Immature natural killer cell (primary cell): ENCODE measurements around the gene SCAF4. TPM values are rescaled to one million over a fixed set of nuclear protein-coding genes. Genes with fewer than 3 reads are reported as not detected.
"Not testable (repeated sequence)": the region's sequence is repeated elsewhere in the genome, so short reads cannot be mapped to it uniquely, and the experiment has no call there.

ENCODE experiments used
- DNase-seq, 3 donors: peaks; one replicate each; pipeline ENCODE4 v3.0.0; 2022; ENCODE audit warnings: mixed read lengths in 1 of 3
- H3K27ac Mint-ChIP-seq, 6 donors: one replicate each; pipeline ENCODE4 v1.8.0; 2020; ENCODE audit warnings: mixed read lengths in 6 of 6, mild to moderate bottlenecking in 5 of 6, inconsistent platforms in 4 of 6, moderate library complexity in 3 of 6
- H3K27me3 Mint-ChIP-seq, 3 donors: one replicate each; pipeline ENCODE4 v1.8.0; 2020 to 2021; ENCODE audit warnings: low read depth in 3 of 3, mild to moderate bottlenecking in 3 of 3, mixed read lengths in 3 of 3, moderate library complexity in 3 of 3, inconsistent platforms in 1 of 3
- H3K36me3 Mint-ChIP-seq, 3 donors: one replicate each; pipeline ENCODE4 v1.8.0; 2020; ENCODE audit warnings: mixed read lengths in 3 of 3, inconsistent platforms in 2 of 3, mild to moderate bottlenecking in 2 of 3
- H3K4me1 Mint-ChIP-seq, 2 donors: one replicate each; pipeline ENCODE4 v1.8.0; 2020; ENCODE audit warnings: inconsistent platforms in 2 of 2, mild to moderate bottlenecking in 2 of 2, mixed read lengths in 2 of 2, moderate library complexity in 1 of 2
- H3K4me3 Mint-ChIP-seq, 5 donors: one replicate each; pipeline ENCODE4 v1.8.0; 2020; ENCODE audit warnings: mild to moderate bottlenecking in 5 of 5, mixed read lengths in 5 of 5, inconsistent platforms in 3 of 5, moderate library complexity in 3 of 5
- H3K9me3 Mint-ChIP-seq, 6 donors: one replicate each; pipeline ENCODE4 v1.8.0; 2020; ENCODE audit warnings: mild to moderate bottlenecking in 6 of 6, mixed read lengths in 6 of 6, inconsistent platforms in 4 of 6, moderate library complexity in 3 of 6
- polyA plus RNA-seq, 3 donors: library from polyadenylated mRNA; unstranded; fragments of 300-500 nt; fragmentation: Illumina TruSeq; gene quantifications; one replicate each; pipeline ENCODE4 v1.2.3, GENCODE V29; 2021

The SCAF4 gene
- polyA plus RNA-seq, 3 donors from 2014 or later: 9.3 to 33.3 (median 10.7) TPM

GRCh38 chr21:31667639-31668038 lies 64.3 kb downstream of the SCAF4 start:
- H3K27ac Mint-ChIP-seq: peak overlapping the region in 1 of 6 donors; percentile 24
- no peak for DNase-seq
- H3K9me3 Mint-ChIP-seq: no peaks in the 10 kb centered on the region
- H3K27me3 Mint-ChIP-seq: no peaks in the 10 kb centered on the region
- H3K4me3 Mint-ChIP-seq: no peak overlapping the region
- H3K4me1 Mint-ChIP-seq: peaks cover 15 to 31% of the 10 kb centered on the region in 2 donors
- peaks cover 0 to 18% (median 12%) of the 10 kb centered on the region in 3 donors for H3K36me3 Mint-ChIP-seq

- H3K36me3 Mint-ChIP-seq: peaks cover 0 to 18% (median 12%) of the 10 kb centered on the region in 3 donors
- H3K27me3 Mint-ChIP-seq: no peaks in the 10 kb centered on the region
- H3K4me3 Mint-ChIP-seq: no peak overlapping the region
- H3K4me1 Mint-ChIP-seq: peaks cover 19 to 36% of the 10 kb centered on the region in 2 donors
- H3K9me3 Mint-ChIP-seq: no peaks in the 10 kb centered on the region
- peak overlapping the region in 1 of 6 donors; percentile 2 for H3K27ac Mint-ChIP-seq
- DNase-seq: no peak
Measured at GRCh38 chr21:31667132-31667531, 64.8 kb downstream of the SCAF4 start.

GRCh38 chr21:31666445-31667010 lies 65.4 kb downstream of the SCAF4 start:
- no peaks in the 10 kb centered on the region for H3K9me3 Mint-ChIP-seq
- H3K36me3 Mint-ChIP-seq: peaks cover 0 to 16% (median 10%) of the 10 kb centered on the region in 3 donors
- peak overlapping the region in 2 of 6 donors; percentile 35 to 66 for H3K27ac Mint-ChIP-seq
- H3K27me3 Mint-ChIP-seq: no peaks in the 10 kb centered on the region
- peaks cover 23 to 42% of the 10 kb centered on the region in 2 donors for H3K4me1 Mint-ChIP-seq
- no peak for DNase-seq
- H3K4me3 Mint-ChIP-seq: no peak overlapping the region

DNA sequence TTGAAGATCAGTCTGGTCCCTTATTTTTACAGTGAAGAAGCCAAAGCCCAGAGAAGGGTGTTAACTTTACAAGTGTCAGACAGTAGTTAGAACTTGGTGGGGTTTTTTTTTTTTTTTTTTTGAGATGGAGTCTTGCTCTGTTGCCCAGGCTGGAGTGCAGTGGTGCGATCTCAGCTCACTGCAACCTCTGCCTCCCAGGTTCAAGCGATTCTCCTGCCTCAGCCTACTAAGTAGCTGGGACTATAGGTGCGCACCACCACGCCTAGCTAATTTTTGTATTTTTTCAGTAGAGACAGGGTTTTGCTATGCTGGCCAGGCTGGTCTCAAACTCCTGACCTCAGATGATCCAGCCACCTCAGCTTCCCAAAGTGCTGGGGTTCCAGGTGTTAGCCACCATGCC lies 66.0 kb downstream of the SCAF4 start:
- H3K27ac Mint-ChIP-seq: peak overlapping the region in 1 of 6 donors; percentile 11
- H3K36me3 Mint-ChIP-seq: peaks cover 0 to 12% (median 8%) of the 10 kb centered on the region in 3 donors
- H3K4me1 Mint-ChIP-seq: peaks cover 27 to 48% of the 10 kb centered on the region in 2 donors
- H3K4me3 Mint-ChIP-seq, H3K9me3 Mint-ChIP-seq, H3K27me3 Mint-ChIP-seq, DNase-seq: not testable (repeated sequence)

DNA sequence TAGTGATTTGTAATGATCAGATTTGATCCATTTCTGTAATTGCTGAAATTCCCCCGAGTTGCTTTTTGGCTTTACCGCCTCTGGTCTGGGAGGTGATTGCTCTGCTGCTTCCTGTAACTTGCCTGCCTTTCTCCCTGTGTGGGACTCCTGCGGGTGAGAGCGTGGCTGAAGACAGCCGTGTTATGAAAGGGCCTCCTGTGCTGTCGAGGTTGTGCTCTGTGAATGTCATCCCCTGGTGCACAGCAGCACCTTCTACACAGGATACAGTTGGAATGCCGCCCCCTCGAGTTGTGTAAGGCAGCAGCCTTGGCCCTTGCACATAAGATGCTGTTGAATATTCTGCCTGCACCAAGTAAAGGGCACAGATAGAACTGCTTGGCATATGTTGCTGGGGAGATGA lies 66.5 kb downstream of the SCAF4 start:
- Mint-ChIP-seq H3K27me3 (peaks cover 0 to 3% (median under 1%) of the 10 kb centered on the region in 3 donors), H3K4me3 (peak overlapping the region in 1 of 5 donors; percentile 3), H3K27ac (peak overlapping the region in 4 of 6 donors; percentile 11 to 52 (median 22)), H3K4me1 (peaks cover 31 to 53% of the 10 kb centered on the region in 2 donors), H3K9me3 (no peaks in the 10 kb centered on the region), H3K36me3 (peaks cover 0 to 12% (median 8%) of the 10 kb centered on the region in 3 donors)
- DNase-seq: peak in 1 of 3 donors; percentile 8

DNA sequence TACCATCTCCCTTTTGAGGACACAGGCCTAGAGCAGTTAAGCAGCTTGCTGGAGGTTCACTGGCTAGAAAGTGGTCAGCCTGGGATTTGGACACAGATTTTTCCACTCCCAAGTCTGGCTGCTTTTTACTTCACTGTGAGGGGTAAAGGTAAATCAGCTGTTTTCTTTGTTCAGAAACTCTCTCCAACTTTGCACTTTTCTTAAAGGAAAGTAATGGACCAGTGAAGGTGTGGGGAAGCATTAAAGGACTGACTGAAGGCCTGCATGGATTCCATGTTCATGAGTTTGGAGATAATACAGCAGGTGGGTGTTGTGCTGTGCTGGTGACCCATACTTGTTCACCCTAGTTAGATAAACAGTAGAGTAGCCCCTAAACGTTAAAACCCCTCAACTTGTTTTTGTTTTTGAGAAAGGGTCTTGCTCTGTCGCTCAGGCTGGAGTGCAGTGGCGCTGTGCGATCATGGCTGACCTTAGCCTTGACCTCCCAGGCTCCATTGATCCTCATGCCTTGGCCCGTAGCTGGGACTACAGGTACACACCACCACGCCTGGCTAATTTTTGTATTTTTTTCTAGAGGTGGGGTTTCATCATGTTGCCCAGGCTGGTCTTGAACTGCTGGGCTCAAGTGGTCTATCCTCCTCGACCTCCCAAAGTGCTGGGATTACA lies 68.2 kb downstream of the SCAF4 start:
- peaks cover 1 to 8% (median 7%) of the 10 kb centered on the region in 3 donors for H3K27me3 Mint-ChIP-seq
- H3K27ac Mint-ChIP-seq: no peak overlapping the region
- peaks cover 42 to 68% of the 10 kb centered on the region in 2 donors for H3K4me1 Mint-ChIP-seq
- H3K4me3 Mint-ChIP-seq: no peak overlapping the region
- no peak for DNase-seq
- H3K36me3 Mint-ChIP-seq: peaks cover 0 to 12% (median 3%) of the 10 kb centered on the region in 3 donors
- H3K9me3 Mint-ChIP-seq: peaks cover 0 to 1% (median 0%) of the 10 kb centered on the region in 6 donors

GRCh38 chr21:31660591-31660990 lies 71.3 kb downstream of the SCAF4 start:
- Mint-ChIP-seq H3K4me3 (peak overlapping the region; percentile 92 to 94 (median 92)), H3K27ac (peak overlapping the region; percentile 84 to 94 (median 88)), H3K36me3 (peaks cover 0 to 8% (median 3%) of the 10 kb centered on the region in 3 donors), H3K27me3 (peaks cover 1 to 8% (median 8%) of the 10 kb centered on the region in 3 donors), H3K9me3 (peaks cover 0 to 1% (median 0%) of the 10 kb centered on the region in 6 donors), H3K4me1 (peaks cover 40 to 61% of the 10 kb centered on the region in 2 donors)
- DNase-seq: no peak

GRCh38 chr21:31660259-31660565 lies 71.7 kb downstream of the SCAF4 start:
- H3K27ac Mint-ChIP-seq: peak overlapping the region; percentile 84 to 94 (median 88)
- peaks cover 1 to 8% (median 8%) of the 10 kb centered on the region in 3 donors for H3K27me3 Mint-ChIP-seq
- H3K36me3 Mint-ChIP-seq: peaks cover 0 to 4% (median 3%) of the 10 kb centered on the region in 3 donors
- DNase-seq: no peak
- peaks cover 0 to 1% (median 0%) of the 10 kb centered on the region in 6 donors for H3K9me3 Mint-ChIP-seq
- H3K4me3 Mint-ChIP-seq: peak overlapping the region; percentile 92 to 94 (median 92)
- H3K4me1 Mint-ChIP-seq: peaks cover 39 to 61% of the 10 kb centered on the region in 2 donors

DNA sequence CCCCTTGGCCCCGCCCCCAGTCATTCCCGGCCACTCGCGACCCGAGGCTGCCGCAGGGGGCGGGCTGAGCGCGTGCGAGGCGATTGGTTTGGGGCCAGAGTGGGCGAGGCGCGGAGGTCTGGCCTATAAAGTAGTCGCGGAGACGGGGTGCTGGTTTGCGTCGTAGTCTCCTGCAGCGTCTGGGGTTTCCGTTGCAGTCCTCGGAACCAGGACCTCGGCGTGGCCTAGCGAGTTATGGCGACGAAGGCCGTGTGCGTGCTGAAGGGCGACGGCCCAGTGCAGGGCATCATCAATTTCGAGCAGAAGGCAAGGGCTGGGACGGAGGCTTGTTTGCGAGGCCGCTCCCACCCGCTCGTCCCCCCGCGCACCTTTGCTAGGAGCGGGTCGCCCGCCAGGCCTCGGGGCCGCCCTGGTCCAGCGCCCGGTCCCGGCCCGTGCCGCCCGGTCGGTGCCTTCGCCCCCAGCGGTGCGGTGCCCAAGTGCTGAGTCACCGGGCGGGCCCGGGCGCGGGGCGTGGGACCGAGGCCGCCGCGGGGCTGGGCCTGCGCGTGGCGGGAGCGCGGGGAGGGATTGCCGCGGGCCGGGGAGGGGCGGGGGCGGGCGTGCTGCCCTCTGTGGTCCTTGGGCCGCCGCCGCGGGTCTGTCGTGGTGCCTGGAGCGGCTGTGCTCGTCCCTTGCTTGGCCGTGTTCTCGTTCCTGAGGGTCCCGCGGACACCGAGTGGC lies 72.2 kb downstream of the SCAF4 start, which contains the start of gene SOD1:
SOD1 (plus strand) TSS at position 158 of the 723 bp plus-strand sequence; CDS start at position 235, 77 bp downstream.
- Mint-ChIP-seq H3K4me3 (peak within 1 kb of the TSS; percentile 98 to 100 (median 99)), H3K36me3 (peaks cover 0 to 4% (median 3%) of the 10 kb centered on the region in 3 donors), H3K4me1 (peaks cover 43 to 61% of the 10 kb centered on the region in 2 donors), H3K27ac (peak within 1 kb of the TSS; percentile 88 to 100 (median 98)), H3K27me3 (peaks cover 1 to 8% (median 8%) of the 10 kb centered on the region in 3 donors), H3K9me3 (peaks cover 0 to 1% (median 0%) of the 10 kb centered on the region in 6 donors)
- DNase-seq: peak; percentile 93 to 94 (median 93)

- H3K36me3 Mint-ChIP-seq: peaks cover 0 to 1% (median 1%) of the 10 kb centered on the region in 3 donors
- H3K4me3 Mint-ChIP-seq: peak overlapping the region; percentile 98 to 100 (median 99)
- H3K9me3 Mint-ChIP-seq: peaks cover 0 to 1% (median 0%) of the 10 kb centered on the region in 6 donors
- peaks cover 1 to 8% (median 8%) of the 10 kb centered on the region in 3 donors for H3K27me3 Mint-ChIP-seq
- DNase-seq: no peak
- peaks cover 42 to 59% of the 10 kb centered on the region in 2 donors for H3K4me1 Mint-ChIP-seq
- peak overlapping the region; percentile 88 to 100 (median 98) for H3K27ac Mint-ChIP-seq
Measured at GRCh38 chr21:31659286-31659535, 72.7 kb downstream of the SCAF4 start.

GRCh38 chr21:31658053-31658452 lies 73.9 kb downstream of the SCAF4 start:
- no peak for DNase-seq
- Mint-ChIP-seq H3K4me3 (peak overlapping the region in 1 of 5 donors; percentile 38), H3K9me3 (peaks cover 0 to 1% (median 0%) of the 10 kb centered on the region in 6 donors), H3K27ac (no peak overlapping the region), H3K27me3 (peaks cover 1 to 10% (median 8%) of the 10 kb centered on the region in 3 donors), H3K36me3 (no peaks in the 10 kb centered on the region), H3K4me1 (peaks cover 41 to 57% of the 10 kb centered on the region in 2 donors)

- peaks cover 30 to 44% of the 10 kb centered on the region in 2 donors for H3K4me1 Mint-ChIP-seq
- DNase-seq: no peak
- peaks cover 0 to 1% (median 0%) of the 10 kb centered on the region in 6 donors for H3K9me3 Mint-ChIP-seq
- peak overlapping the region in 2 of 5 donors; percentile 18 to 38 for H3K4me3 Mint-ChIP-seq
- H3K36me3 Mint-ChIP-seq: no peaks in the 10 kb centered on the region
- no peak overlapping the region for H3K27ac Mint-ChIP-seq
- peaks cover 1 to 10% (median 8%) of the 10 kb centered on the region in 3 donors for H3K27me3 Mint-ChIP-seq
Measured at GRCh38 chr21:31656199-31657095, 75.5 kb downstream of the SCAF4 start.
